ENCODE data around the gene ZNF333.
"Not testable (repeated sequence)": the region's sequence is repeated elsewhere in the genome, so short reads cannot be mapped to it uniquely, and the experiment has no call there.

Gene ZNF333

DNA sequence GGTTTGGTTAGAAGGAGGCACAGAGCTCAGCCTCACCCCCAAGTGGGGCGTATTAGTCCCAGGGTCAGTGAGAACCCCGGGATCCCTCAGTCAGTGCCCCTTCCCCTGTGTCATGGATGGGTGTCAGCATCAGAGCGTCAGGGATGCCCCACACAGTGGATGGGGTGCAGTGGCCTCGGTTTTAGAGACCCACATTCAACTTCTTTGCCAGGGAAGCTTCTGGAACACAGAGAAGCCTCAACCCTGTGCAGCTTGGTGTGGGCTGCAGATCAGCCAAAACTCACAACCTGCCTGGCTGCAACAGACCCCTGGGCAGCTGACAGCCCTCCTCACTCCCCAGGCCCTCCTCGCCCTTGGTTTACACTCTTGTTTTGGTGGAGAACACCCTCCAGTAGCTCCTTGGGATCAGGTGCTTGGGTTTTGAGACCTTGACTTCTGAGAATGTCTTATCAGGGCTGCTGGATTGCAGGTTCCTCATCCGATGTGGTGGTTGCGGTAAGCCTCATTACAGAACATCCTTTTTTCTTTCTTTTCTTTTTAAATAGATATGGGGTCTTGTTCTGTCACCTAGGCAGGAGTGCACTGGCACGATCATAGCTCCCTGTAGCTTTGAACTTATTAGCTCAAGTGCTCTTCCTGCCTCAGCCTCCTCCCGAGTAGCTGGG is 11.0 kb downstream of the ZNF333 start:
- no peak for DNase-seq

DNA sequence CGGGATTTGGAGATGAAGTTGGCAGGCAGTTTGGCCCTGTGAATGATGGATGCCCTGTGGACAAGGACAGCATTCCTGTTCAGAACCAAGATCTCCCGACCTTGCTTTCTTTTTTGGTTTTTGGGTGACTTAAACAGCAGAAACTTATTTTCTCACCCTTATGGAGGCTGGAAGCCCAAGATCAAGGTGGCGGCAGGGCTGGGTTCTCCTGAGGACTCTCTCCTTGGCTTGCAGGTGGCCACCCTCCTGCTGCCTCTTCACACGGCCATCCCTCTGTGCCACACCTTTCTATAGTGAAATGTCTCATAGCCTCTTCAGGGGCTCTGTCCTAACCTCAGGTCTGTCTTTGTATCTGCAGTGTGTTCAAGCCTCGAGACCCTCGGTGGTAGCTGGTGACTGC is 14.0 kb downstream of the ZNF333 start:
- DNase-seq = no peak

DNA sequence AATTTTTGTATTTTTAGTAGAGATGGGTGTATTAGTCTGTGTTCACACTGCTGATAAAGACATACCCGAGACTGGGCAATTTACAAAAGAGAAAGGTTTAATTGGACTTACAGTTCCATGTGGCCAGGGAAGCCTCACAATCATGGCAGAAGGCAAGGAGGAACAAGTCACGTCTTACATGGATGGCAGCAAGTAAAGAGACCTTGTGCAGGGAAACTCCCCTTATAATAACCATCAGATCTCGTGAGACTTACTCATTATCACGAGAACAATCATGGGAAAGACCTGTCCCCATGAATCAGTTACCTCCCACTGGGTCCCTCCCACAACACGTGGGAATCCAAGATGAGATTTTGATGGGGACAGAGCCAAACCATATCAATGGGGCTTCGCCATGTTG is 14.6 kb downstream of the ZNF333 start:
- DNase-seq = no peak

DNA sequence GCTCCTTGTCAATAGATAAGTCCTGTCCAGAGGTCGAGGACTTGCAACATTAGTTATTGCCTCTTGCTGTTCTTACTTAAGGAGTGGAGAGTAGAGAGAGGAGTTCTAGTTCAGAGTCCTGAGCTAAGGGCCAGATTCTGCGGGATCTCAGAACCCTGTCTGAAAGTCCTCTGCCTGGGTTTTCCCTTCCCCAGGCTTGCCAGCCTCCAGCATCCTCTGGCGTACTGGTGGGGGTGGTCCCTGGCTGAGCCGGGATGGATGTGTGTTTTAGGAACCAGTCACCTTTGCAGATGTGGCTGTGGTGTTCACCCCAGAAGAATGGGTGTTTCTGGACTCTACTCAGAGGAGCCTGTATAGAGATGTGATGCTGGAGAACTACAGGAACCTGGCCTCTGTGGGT is 26.0 kb downstream of the ZNF333 start:
- DNase-seq = no peak

DNA sequence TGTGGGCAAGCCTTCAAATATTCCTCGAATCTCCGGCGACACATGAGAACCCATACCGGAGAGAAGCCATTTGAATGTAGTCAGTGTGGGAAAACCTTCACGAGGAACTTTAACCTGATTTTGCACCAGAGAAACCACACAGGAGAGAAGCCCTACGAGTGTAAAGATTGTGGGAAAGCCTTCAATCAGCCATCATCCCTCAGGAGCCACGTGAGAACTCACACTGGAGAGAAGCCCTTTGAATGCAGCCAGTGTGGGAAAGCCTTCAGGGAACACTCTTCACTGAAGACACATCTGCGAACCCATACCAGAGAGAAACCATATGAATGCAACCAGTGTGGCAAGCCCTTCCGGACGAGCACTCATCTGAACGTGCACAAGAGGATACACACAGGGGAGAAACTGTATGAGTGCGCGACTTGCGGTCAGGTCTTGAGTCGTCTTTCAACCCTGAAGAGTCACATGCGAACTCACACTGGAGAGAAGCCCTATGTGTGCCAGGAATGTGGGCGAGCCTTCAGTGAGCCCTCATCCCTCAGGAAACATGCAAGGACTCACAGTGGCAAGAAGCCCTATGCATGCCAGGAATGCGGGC is 28.8 kb downstream of the ZNF333 start:
- DNase-seq = no peak

DNA sequence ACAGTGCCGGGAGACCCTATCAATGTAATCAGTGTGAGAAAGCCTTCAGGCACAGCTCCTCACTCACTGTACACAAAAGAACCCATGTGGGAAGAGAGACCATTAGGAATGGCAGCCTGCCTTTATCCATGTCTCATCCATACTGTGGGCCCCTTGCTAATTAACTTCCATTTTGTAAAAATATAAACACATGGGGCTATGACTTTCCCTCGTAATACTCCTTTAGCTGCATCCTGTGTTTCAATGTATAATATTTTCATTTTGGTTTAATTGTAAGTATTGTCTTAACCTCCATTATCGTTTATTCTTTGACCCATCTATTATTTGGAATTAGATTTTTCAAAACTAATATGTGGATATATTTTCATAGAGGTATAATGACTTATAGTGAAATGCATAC is 29.3 kb downstream of the ZNF333 start:
- DNase-seq = no peak

DNA sequence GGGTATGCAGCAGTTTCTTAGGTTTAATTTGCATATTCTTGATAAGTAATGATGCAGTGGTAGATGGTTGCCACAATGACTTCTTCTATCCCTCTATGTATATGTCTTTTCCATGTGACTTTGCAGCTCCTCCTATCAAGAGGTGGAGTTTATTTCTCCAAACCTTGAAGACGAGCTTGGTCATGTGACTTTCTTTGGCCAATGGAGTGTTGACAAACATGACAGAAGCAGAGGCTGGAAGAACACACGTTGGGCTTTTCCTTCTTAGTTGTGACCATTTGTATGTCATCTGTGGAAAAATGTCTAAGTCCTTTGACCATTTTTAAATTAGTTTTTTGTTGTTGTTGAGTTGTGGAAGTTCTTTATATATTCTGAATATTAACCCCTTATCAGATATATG is 32.3 kb downstream of the ZNF333 start:
- no peak for DNase-seq

DNA sequence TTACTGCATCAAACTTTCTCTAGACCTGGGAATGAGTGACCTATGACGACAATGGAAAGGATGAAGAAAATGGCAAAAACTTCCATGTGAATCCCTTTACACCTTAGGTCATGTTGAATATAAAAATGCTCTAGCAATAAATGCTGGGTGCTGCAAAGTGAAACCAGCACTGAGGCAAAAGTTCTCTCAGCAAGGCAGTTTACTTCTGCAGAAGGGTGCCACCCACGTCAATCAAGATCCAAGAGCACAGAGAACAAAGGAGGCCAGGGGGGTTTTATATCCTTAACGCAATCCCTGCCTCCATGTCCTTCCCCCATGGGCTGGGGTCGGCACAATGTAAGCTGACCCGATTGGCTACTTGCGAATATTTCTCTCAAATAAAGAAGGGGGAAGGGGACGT is 38.7 kb downstream of the ZNF333 start:
- DNase-seq = no peak

DNA sequence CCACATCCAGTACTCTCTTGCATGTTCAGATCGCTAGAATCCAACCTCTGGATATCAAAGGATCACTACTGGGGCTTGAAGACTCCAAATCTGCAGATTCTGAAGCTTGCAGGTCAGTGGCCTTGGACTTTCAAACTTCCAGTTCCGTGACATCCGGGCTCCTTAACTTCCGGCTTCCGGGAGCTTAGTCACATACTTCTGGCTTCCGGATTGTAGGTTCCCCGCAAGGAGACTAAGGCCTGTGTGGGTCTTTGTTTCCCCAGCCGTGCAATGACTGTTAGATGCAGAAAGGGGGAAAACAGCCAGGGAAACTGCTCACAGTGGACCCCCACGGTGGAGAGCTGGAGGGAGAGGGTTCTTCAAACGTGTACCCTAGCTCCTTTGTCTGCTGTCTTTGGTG is 41.4 kb downstream of the ZNF333 start:
- no peak for DNase-seq

DNA sequence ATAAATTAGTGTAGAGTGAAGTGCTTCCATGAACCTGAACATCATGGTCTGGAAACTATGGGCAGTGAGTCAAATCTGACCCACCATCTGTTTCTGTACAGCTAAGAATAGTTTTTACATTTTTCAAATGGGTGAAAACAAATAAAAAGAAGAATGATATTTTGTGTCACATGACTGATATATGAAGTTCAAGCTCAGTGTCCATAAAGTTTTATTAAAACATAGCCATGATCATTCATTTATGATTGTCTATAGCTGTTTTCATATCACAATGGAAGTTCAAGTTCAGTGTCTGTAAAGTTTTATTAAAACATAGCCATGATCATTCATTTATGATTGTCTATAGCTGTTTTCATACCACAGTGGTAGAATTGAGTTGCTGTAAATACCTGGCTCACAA is 42.7 kb downstream of the ZNF333 start:
- no peak for DNase-seq

DNA sequence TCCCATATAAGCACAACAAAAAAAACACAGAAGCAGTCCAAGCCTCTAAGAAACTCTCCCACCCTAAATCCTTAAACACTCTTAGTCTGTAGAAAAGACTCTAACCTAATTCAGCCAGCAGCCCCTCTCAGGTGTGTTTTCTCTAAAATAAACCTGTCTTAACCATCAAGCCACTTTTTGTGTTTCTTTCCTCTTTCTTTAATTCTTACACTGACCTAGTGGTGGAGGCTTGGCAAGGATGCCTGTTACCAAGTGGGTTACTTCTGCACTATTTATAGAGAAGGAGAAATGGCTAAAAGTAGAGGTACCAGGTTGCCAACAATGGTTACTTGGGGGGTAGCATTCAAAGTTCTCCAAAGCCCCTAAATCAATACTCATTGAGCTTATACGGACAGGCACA is 43.7 kb downstream of the ZNF333 start:
- no peak for DNase-seq

DNA sequence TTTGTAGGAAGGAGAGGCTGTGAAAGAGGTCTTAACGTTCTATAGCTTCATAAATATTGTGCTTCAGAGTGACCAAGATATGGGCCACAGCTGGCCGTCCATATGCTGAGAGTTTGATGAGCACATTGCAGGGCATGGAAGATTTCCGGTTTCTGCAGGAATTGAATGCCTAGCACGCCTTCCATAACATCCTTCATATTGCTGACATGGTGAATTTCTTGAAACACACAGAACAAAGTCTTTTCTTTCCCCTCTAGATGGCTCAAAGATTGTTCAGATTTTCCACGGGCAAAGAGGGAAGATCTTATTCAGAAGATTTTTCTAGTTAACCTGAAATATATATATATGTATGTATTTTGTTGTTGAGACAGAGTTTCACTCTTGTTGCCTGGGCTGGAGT is 46.1 kb downstream of the ZNF333 start:
- no peak for DNase-seq

DNA sequence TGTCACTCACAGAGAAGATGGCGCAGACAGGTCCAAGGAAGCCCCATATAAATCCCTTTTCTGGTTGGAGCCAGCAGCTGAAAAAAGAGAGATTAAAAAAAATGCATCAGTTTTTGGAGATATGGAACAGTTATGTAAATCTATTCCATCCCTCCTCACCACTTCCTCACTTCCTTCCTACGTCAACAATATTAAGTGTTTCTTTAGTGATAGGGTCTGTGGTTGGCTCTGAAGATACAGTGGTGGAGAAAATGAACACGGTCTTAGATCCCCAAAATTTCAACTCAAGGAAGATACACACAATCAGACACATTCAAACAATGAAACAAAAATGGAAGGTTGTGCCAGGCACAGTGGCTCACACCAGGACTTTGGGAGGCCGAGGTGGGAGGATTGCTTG is 57.0 kb downstream of the ZNF333 start:
- no peak for DNase-seq

DNA sequence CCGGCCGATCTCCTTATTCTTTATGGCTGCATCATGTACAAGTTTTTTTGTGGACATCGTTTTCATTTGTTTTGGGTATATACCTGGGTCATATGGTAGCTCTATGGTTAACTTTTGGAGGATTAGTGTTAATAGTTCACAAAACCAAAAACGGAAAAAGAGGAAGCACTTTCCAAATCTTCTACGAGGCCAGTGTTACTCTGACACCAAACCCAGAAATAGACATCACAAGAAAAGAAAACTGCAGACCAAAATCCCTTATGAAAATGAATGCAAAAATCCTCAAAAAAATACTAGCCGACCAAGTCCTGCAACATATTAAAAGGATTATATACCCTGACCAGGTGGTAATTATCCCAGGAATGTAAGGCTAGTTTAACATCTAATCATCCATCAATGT is 58.8 kb downstream of the ZNF333 start:
- DNase-seq = no peak

DNA sequence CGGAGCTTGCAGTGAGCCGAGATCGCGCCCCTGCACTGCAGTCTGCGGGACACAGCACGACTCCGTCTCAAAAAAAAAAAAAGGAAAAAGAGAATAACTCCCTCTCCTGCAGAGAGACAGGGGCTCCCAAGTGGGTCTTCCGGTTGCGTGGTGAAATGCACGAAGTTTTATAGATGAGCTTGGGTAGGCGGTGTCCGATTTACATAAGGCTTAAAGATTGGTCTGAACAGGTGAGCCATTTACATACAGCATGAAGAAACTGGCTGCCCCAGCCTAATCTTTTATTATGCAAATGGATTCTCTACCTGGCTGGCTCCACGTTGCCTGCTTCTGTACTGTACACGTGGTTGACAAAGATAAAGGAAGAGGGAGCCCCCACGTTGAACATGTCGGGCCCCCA is 69.0 kb downstream of the ZNF333 start:
- DNase-seq = no peak

DNA sequence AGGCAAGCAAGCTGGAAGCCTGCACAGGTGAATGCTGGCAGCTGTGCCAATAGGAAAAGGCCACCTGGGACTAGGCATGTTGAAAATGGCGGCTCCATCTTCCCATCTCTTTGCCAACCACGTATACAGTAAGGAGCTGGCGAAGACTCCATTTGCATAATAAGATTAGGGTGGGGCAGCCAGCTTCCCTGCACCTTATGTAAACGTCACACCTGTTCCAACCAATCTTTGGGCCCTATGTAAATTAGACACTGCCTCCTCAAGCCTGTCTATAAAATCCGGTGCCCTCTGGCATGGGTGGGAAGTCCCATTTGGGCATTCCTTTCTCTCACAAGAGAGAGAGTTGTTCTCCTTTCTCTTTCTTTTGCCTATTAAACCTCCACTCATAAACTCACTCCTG is 71.8 kb downstream of the ZNF333 start:
- DNase-seq = no peak

DNA sequence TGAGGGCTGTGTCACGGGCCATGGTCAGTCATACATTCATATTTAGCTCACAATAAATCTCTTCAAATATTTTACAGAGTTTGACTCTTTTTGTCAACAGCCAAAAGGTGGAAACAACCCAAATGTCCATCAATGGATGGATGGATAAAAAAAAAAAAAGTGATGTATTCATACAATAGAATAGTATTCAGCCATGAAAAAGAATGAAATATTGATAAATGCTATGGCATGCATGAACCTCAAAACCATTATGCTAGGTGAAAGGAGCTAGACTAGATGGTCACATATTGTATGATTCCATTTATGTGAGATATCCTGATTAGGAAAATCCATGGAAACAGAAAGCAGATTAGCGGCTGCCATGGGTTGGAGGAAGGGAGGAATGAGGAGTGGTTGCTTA is 72.3 kb downstream of the ZNF333 start:
- no peak for DNase-seq

DNA sequence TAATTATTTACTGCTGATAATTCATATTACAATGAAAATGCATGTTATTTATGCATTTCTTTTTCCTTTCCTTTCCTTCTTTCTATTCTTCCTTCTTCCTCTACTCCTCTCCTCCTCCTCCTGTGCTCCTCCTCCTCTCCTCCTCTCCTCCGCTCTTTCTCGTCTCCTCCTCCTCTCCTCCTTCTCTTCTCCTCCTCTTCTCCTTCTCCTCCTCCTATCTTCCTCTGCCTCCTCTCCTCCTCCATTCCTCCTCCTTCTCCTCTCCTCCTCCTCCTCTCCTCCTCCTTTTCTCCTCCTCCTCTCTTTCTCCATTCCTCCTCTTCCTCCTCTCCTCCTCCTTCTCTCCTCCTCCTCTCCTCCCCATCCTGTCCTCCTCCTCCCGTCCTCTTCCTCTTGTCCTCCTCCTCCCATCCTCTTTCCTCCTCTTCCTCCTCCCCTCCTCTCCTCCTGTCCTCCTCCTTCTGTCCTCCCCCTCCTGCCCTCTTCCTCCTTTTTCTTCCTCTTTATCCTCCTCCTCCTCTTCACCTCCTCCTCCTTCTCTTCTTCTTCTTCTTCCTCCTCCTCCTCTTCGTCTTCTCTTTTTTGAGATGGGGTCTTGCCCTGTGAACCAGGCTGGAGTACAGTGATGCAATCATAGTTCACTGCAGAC is 73.8 kb downstream of the ZNF333 start:
- DNase-seq = no peak

DNA sequence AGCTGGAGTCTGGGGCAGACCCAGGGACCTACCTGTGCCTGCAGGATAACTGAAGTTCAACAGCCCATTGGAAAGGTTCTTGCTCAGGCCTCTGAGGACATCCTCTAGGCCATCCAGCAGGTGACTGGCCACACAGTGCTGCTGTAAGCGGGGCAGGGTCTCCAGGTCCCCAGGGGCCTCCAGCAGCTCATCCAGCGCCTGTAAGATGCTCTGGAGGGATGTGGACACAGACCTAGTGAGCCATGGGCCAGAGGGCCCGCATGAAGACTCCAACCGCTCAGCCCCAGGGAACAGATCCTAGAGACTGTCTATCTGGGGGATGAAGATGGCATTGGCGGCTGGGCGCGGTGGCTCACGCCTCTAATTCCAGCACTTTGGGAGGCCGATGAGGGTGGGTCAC is 74.6 kb downstream of the ZNF333 start:
- no peak for DNase-seq

DNA sequence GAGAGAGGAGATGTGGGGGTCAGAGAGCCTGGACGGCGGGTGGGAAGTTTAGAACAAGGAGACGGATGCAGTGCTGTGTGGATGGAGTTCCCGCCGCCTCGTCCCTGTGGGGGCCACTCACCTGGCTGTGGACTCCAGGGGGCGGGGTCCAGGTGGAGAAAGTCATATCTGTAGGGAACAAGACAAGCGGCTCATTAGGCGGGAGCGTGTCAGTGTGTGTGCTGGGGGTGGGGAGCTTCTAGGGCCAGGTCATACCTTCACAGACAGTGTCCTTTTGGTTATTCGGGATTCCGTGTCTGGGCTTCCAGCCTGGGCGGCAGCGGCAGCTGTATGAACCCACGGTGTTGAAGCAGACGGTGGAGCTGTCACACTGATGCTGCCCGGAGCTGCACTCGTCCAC is 75.6 kb downstream of the ZNF333 start:
- DNase-seq = not testable (repeated sequence)

DNA sequence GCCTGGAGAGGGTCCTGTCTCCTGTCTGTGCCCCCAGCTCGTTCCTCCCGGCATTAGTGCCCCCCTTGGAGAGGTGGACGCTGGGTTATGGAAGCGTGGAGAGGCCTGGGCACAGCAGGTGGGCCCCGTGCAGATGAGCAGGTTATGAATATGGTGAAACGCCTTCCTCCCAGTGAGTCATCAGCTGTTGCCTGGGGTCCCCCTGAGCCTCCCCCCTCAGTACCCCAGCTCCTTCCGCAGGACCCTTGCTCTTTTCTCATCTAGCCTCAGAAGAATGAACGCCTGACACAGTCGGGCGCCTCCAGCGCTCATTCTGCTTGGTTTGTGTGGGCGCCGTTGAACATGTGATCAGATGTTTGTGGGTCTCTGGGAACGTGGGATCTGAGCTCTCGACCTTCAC is 76.0 kb downstream of the ZNF333 start:
- DNase-seq = not testable (repeated sequence)

DNA sequence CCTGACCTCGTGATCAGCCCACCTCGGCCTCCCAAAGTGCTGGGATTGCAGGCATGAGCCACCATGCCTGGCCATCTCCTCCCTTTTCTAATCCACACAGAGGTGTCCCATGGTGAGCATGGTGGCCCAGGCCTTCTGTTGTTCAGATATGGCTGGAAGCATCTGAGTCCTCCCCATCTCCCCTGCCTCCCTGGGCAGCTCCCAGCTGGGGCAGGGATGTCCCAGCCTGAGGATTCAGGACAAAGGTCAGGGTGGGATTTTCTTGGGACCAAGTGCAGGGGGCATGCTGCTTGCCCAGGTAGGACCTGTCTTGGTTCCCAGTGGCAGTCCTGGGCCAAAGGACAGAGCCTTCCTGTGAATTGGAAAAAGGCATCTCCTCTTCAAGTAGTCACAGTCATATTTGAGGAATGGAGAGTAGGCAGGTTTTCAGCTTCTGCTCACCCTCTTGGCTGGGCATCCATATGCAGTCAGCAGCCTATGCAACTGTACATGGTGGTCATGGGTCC is 77.7 kb downstream of the ZNF333 start:
- no peak for DNase-seq

DNA sequence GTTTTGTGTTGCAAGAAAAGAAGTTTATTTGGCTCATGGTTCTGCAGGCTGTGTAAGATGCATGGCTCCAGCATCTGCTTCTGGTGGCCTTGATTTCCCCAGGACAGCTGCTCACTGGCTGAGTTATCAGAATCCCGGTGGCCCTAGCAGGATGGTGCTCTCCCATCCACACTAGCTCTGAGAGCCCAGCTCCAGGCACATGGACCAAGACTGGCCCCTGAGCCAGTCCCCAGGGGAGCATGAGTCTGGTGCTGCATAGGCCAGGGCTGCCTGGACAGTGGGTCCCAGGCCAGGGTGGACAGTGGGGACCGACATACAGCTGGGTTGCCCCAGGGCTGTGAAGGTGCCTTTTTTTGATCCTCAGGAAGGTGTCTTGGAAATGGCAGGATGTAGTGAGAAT is 78.2 kb downstream of the ZNF333 start:
- DNase-seq = no peak

DNA sequence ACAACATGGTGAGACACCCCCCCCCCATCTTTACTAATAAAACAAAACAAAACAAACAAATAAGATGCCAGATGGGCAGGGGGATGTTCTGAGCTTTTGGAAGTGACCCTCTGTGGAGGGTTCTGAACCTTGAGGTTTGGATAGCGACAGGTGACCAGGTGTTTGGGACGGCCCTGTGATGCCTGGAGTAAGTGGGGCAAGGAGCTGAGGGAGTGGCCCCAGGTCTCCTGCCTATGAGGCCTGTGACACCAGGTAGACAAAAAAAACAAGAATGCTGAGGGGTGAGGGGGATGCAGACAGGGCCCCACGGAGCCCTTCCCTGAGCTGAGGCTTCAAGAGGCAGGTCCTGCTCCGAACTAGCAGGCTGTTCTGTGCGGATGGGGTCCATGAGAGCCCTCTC is 79.4 kb downstream of the ZNF333 start:
- DNase-seq = no peak

DNA sequence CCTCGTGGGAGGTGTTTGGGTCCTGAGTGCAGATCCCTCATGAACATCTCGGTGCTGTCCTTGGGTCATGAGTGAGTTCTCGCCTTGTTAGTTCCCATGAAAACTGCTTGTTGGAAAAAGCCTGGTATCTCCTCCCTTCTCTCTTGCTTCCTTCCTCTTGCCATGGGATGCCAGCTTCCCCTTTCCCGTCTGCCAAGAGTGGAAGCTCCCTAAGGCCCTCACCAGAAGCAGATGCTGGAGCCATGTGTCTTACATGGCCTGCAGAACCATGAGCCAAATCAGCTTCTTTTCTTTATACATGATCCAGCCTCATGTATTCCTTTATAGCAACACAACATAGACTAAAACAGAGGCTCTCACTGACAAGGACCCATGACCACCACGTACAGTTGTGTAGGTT is 80.3 kb downstream of the ZNF333 start:
- DNase-seq = no peak

All from stimulated activated CD4-positive, alpha-beta T cell treated with anti-CD3 and anti-CD28 coated beads, Interleukin-15, amount 100 ng/mL, for 24 hours (primary cell).